Erythroblast (primary cell): ENCODE data around the gene TMEM106C.

Experiments used
- GATA1 ChIP-seq: IDR thresholded peaks from 2 replicates; pipeline ENCODE4 v1.6.1; 2011; ENCODE audit warnings: low read depth, mild to moderate bottlenecking, control low read depth, low read length, moderate library complexity
- POLR2A ChIP-seq: IDR thresholded peaks from 2 replicates; pipeline ENCODE4 v1.6.1; 2011; ENCODE audit warnings: mild to moderate bottlenecking, low read length

- TF ChIP-seq POLR2A (no peak), GATA1 (no peak)
Observed at GRCh38 chr12:47989023-47989417, 25.6 kb downstream of the TMEM106C start.
